HG03064 (cell line): ENCODE measurements around the gene TANC1.

Source experiments
- ATAC-seq: cut with Tn5 transposase; IDR thresholded peaks from one replicate; pipeline ENCODE4 v1.9.1; 2021; ENCODE audit warnings: low read depth; ENCODE audit not compliant: unreplicated experiment

The TANC1 gene

GRCh38 chr2:159232456-159233170, 264.2 kb downstream of the TANC1 start:
- ATAC-seq, result no peak

- ATAC-seq, result no peak
Observed at GRCh38 chr2:159234868-159235267, 266.4 kb downstream of the TANC1 start.

DNA sequence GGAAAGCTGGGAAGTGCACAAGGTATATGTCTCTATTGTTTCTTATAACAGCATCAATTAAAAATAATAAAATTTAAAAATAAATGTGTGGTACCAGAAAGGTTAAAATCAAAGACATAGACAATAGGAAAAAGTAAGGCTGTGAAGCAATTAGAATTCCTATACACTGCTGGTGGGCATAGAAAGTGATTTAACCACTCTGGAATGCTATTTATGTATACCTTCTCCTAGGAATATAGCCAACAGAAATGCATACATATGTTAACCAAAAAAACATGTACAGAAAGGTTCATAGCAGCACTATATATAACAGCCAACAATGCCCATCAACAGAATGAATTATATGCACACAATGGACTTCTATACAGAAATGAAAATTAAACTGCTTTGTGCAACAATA, 275.1 kb downstream of the TANC1 start:
- ATAC-seq, result no peak

DNA sequence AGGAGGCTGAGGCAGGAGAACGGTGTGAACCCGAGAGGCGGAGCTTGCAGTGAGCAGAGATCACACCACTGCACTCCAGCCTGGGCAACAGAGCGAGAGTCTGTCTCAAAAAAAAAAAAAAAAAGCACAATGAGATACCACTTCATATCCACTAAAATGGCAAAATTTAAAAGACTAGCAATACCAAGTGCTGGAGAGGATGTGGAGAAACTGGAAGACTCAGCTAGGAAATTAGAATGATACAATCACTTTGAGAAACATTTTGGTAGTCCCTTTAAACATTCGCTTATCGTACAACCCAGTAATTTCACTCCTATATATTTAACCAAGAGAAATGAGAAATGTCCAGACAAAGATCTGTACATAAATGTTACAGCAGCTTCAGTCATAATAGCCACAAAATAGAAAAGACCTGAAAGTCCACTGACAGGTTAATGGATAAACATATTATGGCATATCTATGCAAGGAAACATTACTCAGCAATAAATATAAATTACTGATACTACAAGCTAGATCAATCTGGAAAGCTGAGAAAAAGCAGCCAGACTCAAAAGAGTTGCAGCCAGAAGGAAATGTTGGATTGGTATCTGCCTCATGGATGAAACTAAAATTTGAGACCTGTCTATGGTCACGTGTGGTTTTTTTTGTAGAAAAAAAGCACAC, 278.0 kb downstream of the TANC1 start:
- no peak for ATAC-seq

DNA sequence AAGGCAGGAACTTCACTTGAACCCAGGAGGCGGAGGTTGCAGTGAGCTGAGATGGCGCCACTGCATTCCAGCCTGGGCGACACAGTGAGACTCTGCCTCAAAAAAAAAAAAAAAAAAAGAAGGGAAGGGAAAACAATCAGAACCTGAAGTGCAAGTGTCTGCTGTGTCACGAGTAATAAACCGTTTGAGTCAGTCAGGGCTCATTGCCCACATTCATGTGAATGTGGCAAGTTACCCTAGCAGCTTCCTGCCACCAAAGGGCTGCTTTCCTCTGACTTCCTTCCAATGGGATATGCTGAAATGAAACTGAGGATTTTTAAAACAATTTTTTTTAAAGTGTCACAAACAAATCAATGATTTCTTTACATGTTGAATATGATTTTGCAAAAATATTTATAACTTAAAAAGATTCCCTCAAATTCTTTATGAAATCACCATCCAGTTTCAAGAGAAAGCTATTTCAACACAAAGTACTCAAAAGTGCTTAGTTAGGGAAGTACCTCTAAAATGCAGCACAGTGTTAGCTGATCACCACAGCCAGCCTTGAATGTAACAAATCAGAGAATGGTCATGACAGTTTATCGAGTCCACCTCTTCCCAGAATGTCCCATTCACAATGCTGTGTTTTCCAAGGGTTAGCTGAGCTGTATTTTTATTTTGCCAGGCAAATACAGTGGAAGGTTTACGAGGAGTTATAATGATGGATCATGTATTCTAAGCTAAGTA, 281.7 kb downstream of the TANC1 start:
- peak; percentile 60 for ATAC-seq

- no peak for ATAC-seq
Observed at GRCh38 chr2:159251296-159252173, 283.1 kb downstream of the TANC1 start.

- ATAC-seq, result no peak
Observed at GRCh38 chr2:159252905-159253304, 284.5 kb downstream of the TANC1 start.

GRCh38 chr2:159256159-159256558, 287.7 kb downstream of the TANC1 start:
- no peak for ATAC-seq

GRCh38 chr2:159262226-159262625, 293.8 kb downstream of the TANC1 start:
- ATAC-seq, result no peak

GRCh38 chr2:159262904-159263303, 294.5 kb downstream of the TANC1 start:
- ATAC-seq, result no peak

- ATAC-seq, result no peak
Observed at GRCh38 chr2:159265171-159265576, 296.7 kb downstream of the TANC1 start.

GRCh38 chr2:159266554-159266953, 298.1 kb downstream of the TANC1 start:
- no peak for ATAC-seq

- no peak for ATAC-seq
Observed at GRCh38 chr2:159267921-159268320, 299.5 kb downstream of the TANC1 start.

DNA sequence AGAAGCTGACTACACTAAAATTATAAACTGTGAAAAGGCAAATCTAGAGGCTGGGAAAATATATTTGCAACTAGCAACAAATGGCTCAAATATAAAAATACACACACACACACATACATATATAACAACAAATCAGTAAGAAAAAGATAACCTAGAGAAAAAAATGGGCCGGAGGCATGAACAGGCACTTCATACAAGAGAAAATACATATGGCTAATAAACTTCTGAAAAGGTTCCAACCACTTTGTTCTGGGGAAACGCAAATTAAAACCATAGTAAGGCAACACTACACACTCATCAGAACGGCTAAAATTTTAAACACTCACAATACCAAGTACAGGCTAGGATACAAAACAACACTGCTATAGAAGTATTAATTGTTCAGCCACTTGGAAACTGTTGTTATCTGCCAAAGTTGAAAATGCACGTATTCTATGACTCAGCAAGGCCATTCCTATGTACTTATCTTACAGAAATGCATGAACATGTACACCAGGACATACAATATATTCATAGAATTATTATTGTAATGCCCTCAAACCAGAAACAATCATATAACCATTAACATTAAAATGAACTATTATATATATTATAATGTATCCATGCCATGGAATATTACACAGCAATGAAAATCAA, 302.4 kb downstream of the TANC1 start:
- ATAC-seq, result no peak

DNA sequence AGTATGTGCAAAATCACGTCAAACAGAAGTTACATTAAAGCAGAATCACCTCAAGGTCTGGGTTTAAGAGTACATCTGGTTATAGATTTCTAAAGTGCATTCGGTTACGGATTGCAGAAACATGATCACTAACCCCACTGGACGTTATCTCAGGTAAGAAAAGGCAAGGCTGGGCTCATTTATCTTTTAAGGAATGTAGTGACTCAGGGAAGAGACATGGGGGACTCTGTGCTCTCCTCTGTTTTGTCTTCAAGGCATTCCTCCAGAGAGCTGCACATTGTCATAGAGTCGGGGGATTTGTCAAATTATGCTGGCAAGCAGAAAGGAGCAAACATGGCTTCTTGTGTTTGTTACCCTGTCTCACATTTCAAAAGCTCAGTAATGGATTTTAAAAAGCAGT, 303.7 kb downstream of the TANC1 start:
- ATAC-seq, result no peak

GRCh38 chr2:159275111-159275510, 306.7 kb downstream of the TANC1 start:
- no peak for ATAC-seq

GRCh38 chr2:159279700-159280099, 311.3 kb downstream of the TANC1 start:
- no peak for ATAC-seq

DNA sequence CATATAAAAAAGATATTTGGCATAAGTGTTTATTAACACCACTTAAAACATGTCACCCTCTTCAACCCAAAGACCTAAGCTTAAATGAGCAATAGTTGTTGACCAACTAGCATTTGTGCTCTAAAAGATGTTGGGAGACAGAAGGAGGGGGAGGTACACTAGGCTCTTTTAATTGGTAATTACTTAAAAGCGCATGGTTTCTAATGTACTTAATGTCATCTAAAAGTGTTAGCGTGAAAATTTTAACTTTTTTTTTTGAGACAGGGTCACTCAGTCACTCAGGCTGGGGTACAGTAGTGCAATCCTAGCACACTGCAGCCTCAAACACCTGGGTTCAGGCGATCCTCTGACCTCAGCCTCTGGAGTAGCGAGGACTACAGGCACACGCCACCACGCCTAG, 312.6 kb downstream of the TANC1 start:
- ATAC-seq, result no peak
